Measurements from ENCODE around the gene MARK1.
"Not testable (repeated sequence)": the region's sequence is repeated elsewhere in the genome, so short reads cannot be mapped to it uniquely, and the experiment has no call there.

The MARK1 gene

DNA sequence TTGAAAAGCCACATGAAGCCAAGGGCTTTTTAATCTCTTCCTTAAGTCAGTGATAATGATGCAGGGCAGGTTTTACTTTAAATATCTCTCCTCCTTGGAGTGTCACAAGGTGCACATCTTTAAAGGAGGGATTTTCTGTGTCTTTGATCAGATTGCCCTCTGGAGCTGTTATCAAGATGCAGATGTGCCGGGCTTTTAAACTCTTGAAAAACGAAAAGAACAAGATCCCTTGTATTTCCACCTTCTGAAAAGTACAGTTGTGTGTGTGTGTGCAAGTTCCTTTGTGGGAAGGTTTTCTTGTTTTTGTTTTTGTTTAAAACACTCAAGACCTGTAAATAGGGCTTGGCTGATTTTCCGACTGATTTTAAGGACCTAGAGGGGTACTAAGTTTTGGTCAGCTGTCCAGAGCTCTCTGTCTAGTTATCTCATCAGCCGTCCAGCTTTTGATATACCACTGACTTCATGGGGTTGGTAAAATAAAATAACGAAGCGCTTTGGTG lies 1.6 kb downstream of the MARK1 start:
- no peak for DNase-seq

- no peak for DNase-seq
Observed at GRCh38 chr1:220533504-220534109, 5.7 kb downstream of the MARK1 start.

DNA sequence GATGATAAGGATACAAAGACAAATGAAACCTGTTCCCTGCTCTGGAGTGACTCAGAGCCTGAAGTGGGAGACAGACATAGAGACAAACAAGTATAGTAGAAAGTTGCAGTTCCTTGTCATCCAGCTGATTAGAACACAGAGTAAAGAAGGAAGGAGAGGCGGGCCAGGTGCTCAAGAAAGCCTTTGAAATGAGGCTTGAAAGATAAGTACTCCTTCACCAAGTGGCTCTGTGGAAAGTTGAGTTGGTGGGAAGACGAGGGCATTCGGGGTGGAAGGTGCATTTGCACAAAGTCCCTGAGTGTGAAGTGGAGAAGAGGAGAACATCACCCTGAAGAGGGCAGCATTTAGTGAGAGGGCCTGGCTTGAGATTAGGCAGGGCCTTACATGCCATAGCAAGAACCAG lies 17.0 kb downstream of the MARK1 start:
- no peak for DNase-seq

GRCh38 chr1:220550811-220551399 lies 23.0 kb downstream of the MARK1 start:
- DNase-seq: no peak

DNA sequence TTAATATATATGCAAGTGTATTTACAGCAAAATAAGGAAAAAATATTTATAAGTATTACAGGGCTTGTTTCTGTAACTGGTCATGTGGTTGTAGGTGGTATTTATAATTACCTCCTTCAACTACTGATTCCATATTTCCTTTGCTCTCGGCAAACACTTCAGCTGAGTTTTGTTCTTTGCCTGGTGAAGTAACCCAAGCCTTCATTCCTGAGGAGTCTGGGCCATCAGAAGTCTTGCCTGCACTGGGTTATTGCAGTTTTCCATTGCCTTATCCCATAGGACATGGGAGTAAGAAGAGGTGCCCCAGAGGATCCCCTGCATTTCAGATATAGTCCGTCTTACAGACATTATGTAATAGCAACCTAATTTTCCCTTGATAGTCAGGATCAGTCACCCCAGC lies 23.8 kb downstream of the MARK1 start:
- no peak for DNase-seq

- no peak for DNase-seq
Observed at GRCh38 chr1:220552672-220553260, 24.8 kb downstream of the MARK1 start.

DNA sequence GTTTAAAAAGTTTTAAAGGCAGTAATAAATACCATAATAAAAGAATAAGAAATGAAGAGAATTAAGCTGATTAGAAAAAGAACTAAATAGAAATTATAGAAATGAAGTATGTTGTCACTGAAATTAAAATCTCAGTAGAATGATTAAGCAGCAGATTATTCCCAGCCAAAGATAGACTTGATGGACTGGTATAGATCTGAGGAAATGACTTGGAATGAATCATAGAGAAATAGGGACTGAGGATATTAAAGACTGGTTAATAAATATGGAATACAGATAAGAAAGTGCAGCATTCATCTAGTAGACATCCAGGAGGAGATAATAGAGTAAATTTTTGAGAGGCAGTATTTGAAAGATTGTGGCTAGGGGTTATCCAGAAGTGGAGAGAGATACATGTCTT lies 28.7 kb downstream of the MARK1 start:
- DNase-seq: no peak

GRCh38 chr1:220563564-220563963 lies 35.6 kb downstream of the MARK1 start:
- no peak for DNase-seq

- DNase-seq: no peak
Observed at GRCh38 chr1:220564216-220564615, 36.3 kb downstream of the MARK1 start.

DNA sequence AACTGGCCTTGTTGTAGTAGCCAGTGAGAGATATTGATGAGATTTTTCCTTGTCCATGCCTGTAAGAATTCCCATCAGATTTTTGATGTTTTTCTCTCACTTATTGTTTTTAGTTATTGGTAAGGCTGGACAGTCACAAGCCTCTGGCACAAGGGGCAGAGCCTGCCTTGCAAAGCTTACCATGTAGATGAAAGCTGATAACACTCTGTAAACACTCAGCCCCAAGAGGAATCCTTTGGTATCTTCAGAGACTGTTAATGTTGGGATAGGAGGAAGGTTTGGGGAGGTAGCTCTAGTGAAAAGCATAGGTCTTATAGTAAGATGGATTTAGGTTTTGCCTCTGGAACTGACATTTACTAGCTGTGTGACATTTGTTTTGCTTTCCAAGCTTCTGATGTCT lies 37.7 kb downstream of the MARK1 start:
- no peak for DNase-seq

- no peak for DNase-seq
Observed at GRCh38 chr1:220566869-220567268, 38.9 kb downstream of the MARK1 start.

DNA sequence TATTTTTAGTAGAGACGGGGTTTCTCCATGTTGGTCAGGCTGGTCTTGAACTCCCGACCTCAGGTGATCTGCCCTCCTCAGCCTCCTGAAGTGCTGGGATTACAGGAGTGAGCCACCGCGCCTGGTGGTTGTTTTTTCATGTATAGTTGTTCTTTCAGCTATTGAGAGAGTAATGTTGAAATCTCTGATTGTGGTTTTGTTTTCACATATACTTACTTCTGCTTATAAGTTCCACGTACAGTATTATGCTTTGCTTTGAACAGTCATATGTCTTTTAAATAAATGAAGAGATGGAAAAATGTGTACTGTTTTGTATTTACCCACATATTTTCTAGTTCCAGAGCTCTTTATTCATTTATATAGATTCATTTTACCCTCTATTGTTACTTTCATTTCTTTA lies 44.5 kb downstream of the MARK1 start:
- DNase-seq: no peak

GRCh38 chr1:220573836-220574235 lies 45.9 kb downstream of the MARK1 start:
- no peak for DNase-seq

DNA sequence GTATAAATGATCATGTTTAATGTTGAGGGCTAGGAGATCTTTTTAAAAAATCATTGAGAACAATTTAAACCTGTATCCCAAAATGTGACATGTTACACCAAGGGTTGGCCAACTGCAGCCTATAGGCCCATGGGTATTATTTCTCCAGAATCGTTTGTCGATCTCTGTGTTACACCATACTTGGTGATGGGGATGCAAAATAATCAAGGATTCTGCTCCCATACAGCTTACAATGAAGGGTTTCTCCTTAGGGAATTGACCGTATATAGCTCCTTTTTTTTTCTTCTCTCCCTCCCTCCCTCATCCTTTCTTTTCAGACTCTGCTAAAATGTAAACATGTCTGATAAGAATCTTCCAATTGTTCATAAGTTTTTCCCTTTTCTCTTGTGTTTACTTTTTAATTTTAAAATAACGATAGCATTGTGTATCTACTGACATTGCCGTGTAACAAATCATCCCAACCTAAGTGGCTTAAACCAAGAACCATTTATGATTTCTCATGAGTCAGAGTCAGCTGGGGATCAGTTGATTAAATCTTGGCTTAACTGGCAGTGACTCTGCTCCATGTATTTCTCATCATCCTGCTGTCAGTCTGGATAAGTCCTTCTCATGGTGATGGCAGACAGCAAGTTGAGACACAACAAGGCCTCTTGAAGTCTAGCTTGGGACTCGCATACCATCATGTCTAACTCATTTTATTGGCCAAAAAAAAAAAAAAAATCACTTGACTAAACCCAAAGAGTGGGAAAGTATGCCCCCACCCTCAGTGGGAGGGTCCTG lies 48.0 kb downstream of the MARK1 start:
- no peak for DNase-seq

DNA sequence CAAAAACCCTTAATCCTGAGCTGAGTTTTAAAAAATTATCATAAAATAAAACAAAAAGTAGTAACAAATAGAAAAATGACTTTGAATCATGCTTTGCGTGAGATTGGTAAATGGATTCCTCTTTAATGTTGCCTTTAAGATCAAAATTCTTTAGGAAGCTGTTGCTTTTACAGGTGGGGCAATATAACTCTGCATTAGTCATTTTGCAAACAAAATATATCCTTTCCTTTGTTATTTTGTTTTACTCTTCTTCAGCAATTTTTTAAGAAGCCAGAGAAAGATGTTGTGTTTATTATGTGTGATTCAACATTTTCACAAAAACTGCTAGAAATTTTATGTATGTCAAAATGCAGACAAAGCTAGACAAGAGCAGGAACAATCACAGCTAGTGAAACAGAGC lies 50.0 kb downstream of the MARK1 start:
- DNase-seq: no peak

- DNase-seq: no peak
Observed at GRCh38 chr1:220579317-220579716, 51.4 kb downstream of the MARK1 start.

- DNase-seq: no peak
Observed at GRCh38 chr1:220592714-220593113, 64.8 kb downstream of the MARK1 start.

DNA sequence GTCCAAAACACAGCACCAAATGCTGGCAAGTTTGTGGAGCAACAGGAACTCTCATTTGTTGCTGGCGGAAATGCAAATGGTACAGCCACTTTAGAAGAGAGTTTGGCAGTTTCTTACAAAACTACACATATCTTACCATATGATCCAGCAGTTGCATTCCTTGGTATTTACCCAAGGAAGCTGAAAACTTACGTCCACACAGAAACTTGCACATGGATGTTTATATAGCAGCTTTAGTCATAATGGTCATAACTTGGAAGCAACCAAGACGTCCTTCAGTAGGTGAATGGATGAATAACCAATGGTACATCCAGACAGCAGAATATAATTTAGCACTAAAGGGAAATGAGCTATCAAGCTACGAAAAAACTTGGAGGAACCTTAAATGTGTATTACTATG lies 66.4 kb downstream of the MARK1 start:
- no peak for DNase-seq

DNA sequence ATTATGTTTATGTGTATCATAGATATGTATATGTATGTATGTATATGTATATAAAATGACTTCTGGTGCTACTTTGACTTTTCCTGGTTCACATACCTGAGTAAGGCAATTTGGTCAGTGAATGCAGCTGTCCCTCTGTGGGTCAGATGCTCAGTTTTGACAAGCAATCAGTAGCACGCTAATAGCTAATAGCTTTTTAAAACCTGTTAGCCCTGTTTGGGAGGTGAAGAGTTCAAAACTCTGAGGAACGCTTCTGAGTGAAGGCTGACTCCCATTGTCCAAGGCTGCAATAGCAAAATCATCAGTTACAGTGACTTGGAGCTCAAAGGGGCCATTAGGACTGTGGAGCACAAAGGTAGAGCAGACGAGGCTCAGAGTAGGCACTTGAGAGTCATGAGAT lies 67.2 kb downstream of the MARK1 start:
- DNase-seq: no peak

DNA sequence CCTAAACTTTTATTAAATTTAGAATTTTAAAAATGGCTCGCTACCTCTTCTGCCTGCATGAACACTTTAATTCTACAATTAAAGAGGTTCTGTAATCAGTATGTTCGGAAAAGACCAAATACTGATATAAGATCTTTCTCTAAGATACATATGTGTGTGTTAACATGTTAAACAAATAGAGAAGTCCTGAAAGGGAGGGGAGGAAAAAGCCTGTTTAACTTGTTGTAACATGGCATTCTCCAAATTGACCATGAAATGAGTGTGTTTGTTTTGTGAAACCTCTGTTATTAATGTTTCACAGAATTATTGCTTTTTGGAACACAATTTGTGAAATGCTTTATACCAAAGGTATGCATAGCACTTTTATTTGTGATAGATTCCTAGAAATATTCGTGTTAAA lies 77.0 kb downstream of the MARK1 start:
- no peak for DNase-seq

- not testable (repeated sequence) for DNase-seq
Observed at GRCh38 chr1:220605651-220606050, 77.7 kb downstream of the MARK1 start.

- DNase-seq: not testable (repeated sequence)
Observed at GRCh38 chr1:220611100-220611499, 83.2 kb downstream of the MARK1 start.

- DNase-seq: no peak
Observed at GRCh38 chr1:220616836-220617235, 88.9 kb downstream of the MARK1 start.

DNA sequence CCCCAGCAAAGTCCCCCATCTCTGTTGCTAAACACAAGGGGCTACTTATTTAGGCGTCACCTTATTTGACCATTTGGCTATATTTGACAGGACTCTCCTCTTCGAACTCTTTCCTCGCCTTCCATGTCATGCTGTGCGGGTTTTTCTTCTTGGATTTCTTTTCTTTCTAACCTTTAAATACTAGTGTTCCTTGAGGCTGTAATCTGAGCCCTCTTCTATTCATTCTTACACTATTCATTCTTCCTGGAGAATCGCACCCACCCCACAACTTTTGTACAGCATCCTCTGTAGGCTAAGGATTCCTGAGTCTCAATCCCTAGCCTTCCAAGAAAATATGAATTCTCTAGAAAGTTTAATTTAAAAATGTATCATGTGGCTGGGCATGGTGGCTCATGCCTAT lies 100.5 kb downstream of the MARK1 start:
- no peak for DNase-seq
